CD8-positive, alpha-beta memory T cell (primary cell): ENCODE measurements around the gene NIPBL. TPM values are rescaled to one million over a fixed set of nuclear protein-coding genes. Genes with fewer than 3 reads are reported as not detected.
"Not testable (repeated sequence)": the region's sequence is repeated elsewhere in the genome, so short reads cannot be mapped to it uniquely, and the experiment has no call there.

Experiments
- CTCF ChIA-PET: fragments of 350-600 bp; sonication (Branson Sonifier 250); formaldehyde crosslinking; loops from one replicate; lab custom pipeline; 2021; ENCODE audit warnings: antibody characterized with exemption; lab: Charles Lee
- POLR2A ChIA-PET: fragments of 350-600 bp; sonication (Branson Sonifier 250); formaldehyde crosslinking; loops from one replicate; lab custom pipeline; 2021; ENCODE audit warnings: antibody characterized with exemption; lab: Charles Lee
- DNase-seq, 5 donors: peaks; one replicate each; pipeline versions ENCODE4 v3.0.0 to v3.0.0-alpha.2; 2020 to 2022; ENCODE audit warnings: mixed read lengths in 1 of 5
- H3K27ac ChIP-seq: one replicate; pipeline ENCODE4 v1.7.0; 2013; ENCODE audit warnings: low read depth, mild to moderate bottlenecking, low read length, moderate library complexity
- H3K27me3 ChIP-seq: 2 replicates; pipeline ENCODE4 v1.7.0; 2013; ENCODE audit warnings: low read length, mild to moderate bottlenecking; ENCODE audit not compliant: insufficient read depth, poor library complexity, severe bottlenecking
- H3K36me3 ChIP-seq: 2 replicates; pipeline ENCODE4 v1.7.0; 2013; ENCODE audit warnings: mild to moderate bottlenecking, low read length, moderate library complexity; ENCODE audit not compliant: insufficient read depth
- H3K4me1 ChIP-seq: 2 replicates; pipeline ENCODE4 v1.7.0; 2013; ENCODE audit warnings: mild to moderate bottlenecking, low read length, moderate library complexity; ENCODE audit not compliant: insufficient read depth
- H3K4me3 ChIP-seq: 2 replicates; pipeline ENCODE4 v1.7.0; 2013; ENCODE audit warnings: mild to moderate bottlenecking, low read length
- H3K9me3 ChIP-seq: 2 replicates; pipeline ENCODE4 v1.7.0; 2013; ENCODE audit warnings: mild to moderate bottlenecking, low read length
- H3K27ac Mint-ChIP-seq, 8 donors: one replicate each; pipeline ENCODE4 v1.8.0; 2020 to 2021; ENCODE audit warnings: mixed read lengths in 8 of 8, mild to moderate bottlenecking in 6 of 8, inconsistent platforms in 3 of 8, moderate library complexity in 3 of 8
- H3K27me3 Mint-ChIP-seq, 2 donors: one replicate each; pipeline ENCODE4 v1.8.0; 2020 to 2021; ENCODE audit warnings: mixed read lengths in 2 of 2, mild to moderate bottlenecking in 1 of 2, moderate library complexity in 1 of 2
- H3K36me3 Mint-ChIP-seq, 3 donors: one replicate each; pipeline ENCODE4 v1.8.0; 2020 to 2021; ENCODE audit warnings: mixed read lengths in 3 of 3, inconsistent platforms in 1 of 3, mild to moderate bottlenecking in 1 of 3
- H3K4me1 Mint-ChIP-seq, 3 donors: one replicate each; pipeline ENCODE4 v1.8.0; 2020 to 2021; ENCODE audit warnings: mixed read lengths in 3 of 3, inconsistent platforms in 1 of 3, mild to moderate bottlenecking in 1 of 3
- H3K4me3 Mint-ChIP-seq, 7 donors: one replicate each; pipeline ENCODE4 v1.8.0; 2020 to 2021; ENCODE audit warnings: mixed read lengths in 7 of 7, mild to moderate bottlenecking in 6 of 7, moderate library complexity in 4 of 7, inconsistent platforms in 2 of 7
- H3K9me3 Mint-ChIP-seq, 5 donors: one replicate each; pipeline ENCODE4 v1.8.0; 2020 to 2022; ENCODE audit warnings: mixed read lengths in 5 of 5, mild to moderate bottlenecking in 3 of 5, moderate library complexity in 2 of 5, inconsistent platforms in 1 of 5
- polyA plus RNA-seq: library from polyadenylated mRNA; unstranded; fragments of 300-500 nt; fragmentation: Illumina TruSeq; gene quantifications from one replicate; pipeline ENCODE4 v1.2.3, GENCODE V29; 2021
- total RNA-seq, 2 experiments: library from RNA; stranded (reverse); gene quantifications; one replicate each; pipeline ENCODE4 v1.2.3, GENCODE V29; 2021

NIPBL gene
- total and polyA plus RNA-seq, 3 experiments from 2014 or later, result 36.4 to 55.0 (median 47.3) TPM

DNA sequence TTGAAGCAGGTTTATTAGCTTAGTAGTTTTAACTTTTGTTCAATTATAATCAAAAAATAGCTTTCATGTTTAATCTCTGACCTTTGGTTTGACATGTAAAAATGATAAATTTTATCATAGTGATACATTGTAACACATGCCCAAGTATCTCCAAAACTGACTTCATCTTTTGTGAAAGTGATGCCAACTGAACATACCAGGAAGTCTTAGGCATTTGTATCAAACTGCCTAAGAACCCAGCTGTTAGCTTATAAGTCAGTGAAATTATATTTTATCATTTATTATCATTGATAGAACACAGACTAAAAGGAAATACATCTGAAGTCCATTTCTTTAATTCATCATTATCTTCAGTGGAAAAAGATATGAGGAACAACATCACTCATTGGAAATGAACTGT is 39.1 kb downstream of the NIPBL start:
- Histone ChIP-seq H3K4me3 (no peak overlapping the region), H3K36me3 (no peaks in the 10 kb centered on the region), H3K9me3 (no peaks in the 10 kb centered on the region), H3K27ac (no peak overlapping the region), H3K27me3 (no peaks in the 10 kb centered on the region), H3K4me1 (peaks cover 10% of the 10 kb centered on the region)
- ChIA-PET CTCF (no interaction called here), POLR2A (no interaction called here)
- Mint-ChIP-seq H3K27me3 (no peaks in the 10 kb centered on the region), H3K27ac (no peak overlapping the region), H3K9me3 (peaks cover 0 to 2% (median 0%) of the 10 kb centered on the region in 5 donors), H3K36me3 (peaks cover 2 to 5% (median 4%) of the 10 kb centered on the region in 3 donors), H3K4me1 (peaks cover 42 to 55% (median 52%) of the 10 kb centered on the region in 3 donors), H3K4me3 (no peak overlapping the region)
- DNase-seq, result no peak

- H3K36me3 ChIP-seq, DNase-seq, H3K4me3 ChIP-seq, H3K9me3 Mint-ChIP-seq, H3K4me1 ChIP-seq, H3K9me3 ChIP-seq, H3K36me3 Mint-ChIP-seq, H3K27me3 ChIP-seq, CTCF ChIA-PET, H3K27ac Mint-ChIP-seq, H3K27me3 Mint-ChIP-seq, H3K27ac ChIP-seq: not testable (repeated sequence)
- Mint-ChIP-seq H3K4me3 (peak overlapping the region in 1 of 7 donors; percentile 15), H3K4me1 (peaks cover 51 to 65% (median 62%) of the 10 kb centered on the region in 3 donors)
- POLR2A ChIA-PET, result interaction anchor here (0.6 kb wide), 1 partner anchor 42 kb away, joined by 4 read pairs; no protein-coding TSS in a partner anchor
Measured at GRCh38 chr5:36916614-36917013, 40.0 kb downstream of the NIPBL start.

DNA sequence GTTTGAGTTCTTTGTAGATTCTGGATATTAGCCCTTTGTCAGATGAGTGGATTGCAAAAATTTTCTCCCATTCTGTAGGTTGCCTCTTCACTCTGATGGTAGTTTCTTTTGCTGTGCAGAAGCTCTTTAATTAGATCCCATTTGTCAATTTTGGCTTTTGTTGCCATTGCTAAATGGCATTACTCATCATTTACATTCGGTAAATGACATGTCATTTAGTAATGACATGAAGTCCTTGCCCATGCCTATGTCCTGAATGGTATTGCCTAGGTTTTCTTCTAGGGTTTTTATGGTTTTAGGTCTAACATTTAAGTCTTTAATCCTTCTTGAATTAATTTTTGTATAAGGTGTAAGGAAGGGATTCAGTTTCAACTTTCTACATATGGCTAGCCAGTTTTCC is 40.8 kb downstream of the NIPBL start:
- H3K27me3 ChIP-seq, H3K4me3 ChIP-seq, H3K27ac ChIP-seq, H3K9me3 ChIP-seq, H3K9me3 Mint-ChIP-seq, DNase-seq, H3K4me1 ChIP-seq, H3K4me3 Mint-ChIP-seq, H3K36me3 Mint-ChIP-seq, H3K27me3 Mint-ChIP-seq, CTCF ChIA-PET, H3K36me3 ChIP-seq: not testable (repeated sequence)
- peaks cover 52 to 70% (median 68%) of the 10 kb centered on the region in 3 donors for H3K4me1 Mint-ChIP-seq
- POLR2A ChIA-PET, result interaction anchor here (0.6 kb wide), 1 partner anchor 43 kb away, joined by 4 read pairs; no protein-coding TSS in a partner anchor
- peak overlapping the region in 1 of 8 donors; percentile 23 for H3K27ac Mint-ChIP-seq

DNA sequence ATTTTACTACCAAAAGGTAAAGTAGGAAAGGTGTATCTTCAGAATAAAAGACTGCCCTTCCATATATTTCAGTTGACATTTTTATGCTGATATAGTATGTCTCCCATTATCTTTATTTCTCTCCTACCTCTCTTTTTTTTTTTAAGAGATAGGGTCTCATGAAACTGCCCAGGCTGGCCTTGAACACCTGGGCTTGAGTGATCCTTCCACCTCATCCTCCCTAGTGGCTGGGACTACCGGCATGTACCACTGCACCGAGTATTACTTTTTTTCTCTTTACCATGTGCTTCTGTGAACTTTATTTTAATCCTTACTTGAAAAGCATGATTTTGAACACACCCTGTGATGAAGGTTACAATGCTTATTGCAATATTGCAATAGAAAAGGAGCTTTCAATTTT is 42.7 kb downstream of the NIPBL start:
- Mint-ChIP-seq H3K9me3 (peaks cover 0 to 2% (median 0%) of the 10 kb centered on the region in 5 donors), H3K4me3 (peak overlapping the region in 6 of 7 donors; percentile 1 to 58 (median 16)), H3K27me3 (no peaks in the 10 kb centered on the region), H3K36me3 (peaks cover 2 to 5% (median 4%) of the 10 kb centered on the region in 3 donors), H3K27ac (peak overlapping the region in 2 of 8 donors; percentile 3 to 77), H3K4me1 (peaks cover 52 to 78% (median 75%) of the 10 kb centered on the region in 3 donors)
- no peaks in the 10 kb centered on the region for H3K27me3 ChIP-seq
- DNase-seq, result no peak
- peaks cover 4% of the 10 kb centered on the region for H3K4me1 ChIP-seq
- no peak overlapping the region for H3K4me3 ChIP-seq
- H3K27ac ChIP-seq, result no peak overlapping the region
- ChIA-PET POLR2A (interaction anchor here (0.6 kb wide), 1 partner anchor 26 kb away, joined by 4 read pairs; no protein-coding TSS in a partner anchor), CTCF (no interaction called here)
- no peaks in the 10 kb centered on the region for H3K36me3 ChIP-seq
- no peaks in the 10 kb centered on the region for H3K9me3 ChIP-seq

DNA sequence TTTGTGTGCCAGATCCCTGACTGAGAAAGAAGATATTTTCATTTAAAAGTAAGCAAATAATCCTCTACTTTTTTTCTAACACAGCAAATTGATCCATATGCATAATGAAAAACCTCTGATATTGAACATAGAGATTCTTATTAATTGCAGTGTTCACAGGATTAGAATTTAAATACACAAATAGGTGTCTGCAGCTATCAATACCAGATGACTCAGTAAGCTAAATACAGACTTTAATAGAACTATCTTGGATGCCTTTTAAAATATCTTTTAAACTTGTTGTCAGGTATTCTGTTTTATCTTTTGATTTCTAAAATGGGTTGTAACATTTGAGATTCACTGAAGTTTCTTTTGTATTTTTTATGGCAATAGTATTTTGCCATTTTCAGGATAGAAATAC is 43.1 kb downstream of the NIPBL start:
- Histone ChIP-seq H3K4me1 (peaks cover 4% of the 10 kb centered on the region), H3K4me3 (no peak overlapping the region), H3K9me3 (no peaks in the 10 kb centered on the region), H3K27me3 (no peaks in the 10 kb centered on the region), H3K27ac (no peak overlapping the region), H3K36me3 (no peaks in the 10 kb centered on the region)
- POLR2A ChIA-PET, result interaction anchor here (0.6 kb wide), 1 partner anchor 26 kb away, joined by 4 read pairs; no protein-coding TSS in a partner anchor
- Mint-ChIP-seq H3K27me3 (no peaks in the 10 kb centered on the region), H3K4me3 (peak overlapping the region in 4 of 7 donors; percentile 1 to 58 (median 12)), H3K9me3 (peaks cover 0 to 2% (median 0%) of the 10 kb centered on the region in 5 donors), H3K4me1 (peaks cover 55 to 78% (median 76%) of the 10 kb centered on the region in 3 donors), H3K36me3 (peaks cover 2 to 5% (median 4%) of the 10 kb centered on the region in 3 donors), H3K27ac (peak overlapping the region in 1 of 8 donors; percentile 77)
- no peak for DNase-seq
- CTCF ChIA-PET, result no interaction called here

- Histone ChIP-seq H3K27ac (no peak overlapping the region), H3K4me1 (peaks cover 34% of the 10 kb centered on the region), H3K9me3 (no peaks in the 10 kb centered on the region), H3K36me3 (no peaks in the 10 kb centered on the region), H3K4me3 (no peak overlapping the region), H3K27me3 (no peaks in the 10 kb centered on the region)
- peaks cover 81 to 92% (median 91%) of the 10 kb centered on the region in 3 donors for H3K4me1 Mint-ChIP-seq
- peaks cover 0 to 3% (median 2%) of the 10 kb centered on the region in 3 donors for H3K36me3 Mint-ChIP-seq
- H3K4me3 Mint-ChIP-seq, result peak overlapping the region in 3 of 7 donors; percentile 0 to 12 (median 4)
- H3K27ac Mint-ChIP-seq, result peak overlapping the region in 2 of 8 donors; percentile 5 to 32
- no peaks in the 10 kb centered on the region for H3K9me3 Mint-ChIP-seq
- ChIA-PET POLR2A (no interaction called here), CTCF (no interaction called here)
- H3K27me3 Mint-ChIP-seq, result no peaks in the 10 kb centered on the region
- DNase-seq, result no peak
Measured at GRCh38 chr5:36928947-36929346, 52.4 kb downstream of the NIPBL start.

GRCh38 chr5:36929438-36929837 is 52.9 kb downstream of the NIPBL start:
- no peaks in the 10 kb centered on the region for H3K27me3 Mint-ChIP-seq
- H3K4me1 Mint-ChIP-seq, result peaks cover 81 to 92% (median 91%) of the 10 kb centered on the region in 3 donors
- H3K36me3 Mint-ChIP-seq, result peaks cover 0 to 3% (median 2%) of the 10 kb centered on the region in 3 donors
- ChIA-PET CTCF (no interaction called here), POLR2A (no interaction called here)
- no peak for DNase-seq
- peak overlapping the region in 4 of 7 donors; percentile 0 to 27 (median 2) for H3K4me3 Mint-ChIP-seq
- H3K27ac Mint-ChIP-seq, result peak overlapping the region in 2 of 8 donors; percentile 32 to 50
- no peaks in the 10 kb centered on the region for H3K36me3 ChIP-seq
- H3K27ac ChIP-seq, result no peak overlapping the region
- H3K9me3 ChIP-seq, result no peaks in the 10 kb centered on the region
- peaks cover 39% of the 10 kb centered on the region for H3K4me1 ChIP-seq
- H3K27me3 ChIP-seq, result no peaks in the 10 kb centered on the region
- no peak overlapping the region for H3K4me3 ChIP-seq
- H3K9me3 Mint-ChIP-seq, result no peaks in the 10 kb centered on the region

- Histone ChIP-seq H3K36me3 (no peaks in the 10 kb centered on the region), H3K9me3 (no peaks in the 10 kb centered on the region), H3K4me1 (peaks cover 40% of the 10 kb centered on the region), H3K4me3 (no peak overlapping the region), H3K27me3 (no peaks in the 10 kb centered on the region), H3K27ac (no peak overlapping the region)
- Mint-ChIP-seq H3K27ac (peak overlapping the region in 1 of 8 donors; percentile 50), H3K36me3 (peaks cover 1 to 5% (median 3%) of the 10 kb centered on the region in 3 donors), H3K4me1 (peaks cover 90 to 97% (median 97%) of the 10 kb centered on the region in 3 donors), H3K9me3 (no peaks in the 10 kb centered on the region), H3K27me3 (no peaks in the 10 kb centered on the region), H3K4me3 (peak overlapping the region in 4 of 7 donors; percentile 1 to 41 (median 25))
- ChIA-PET POLR2A (no interaction called here), CTCF (no interaction called here)
- DNase-seq, result no peak
Measured at GRCh38 chr5:36932056-36932455, 55.5 kb downstream of the NIPBL start.
